NB4 (cell line): Measurements from ENCODE around the gene SOX6.

Experiments
- MYC ChIP-seq: IDR thresholded peaks from 2 replicates; pipeline ENCODE4 v1.6.1; 2011; ENCODE audit warnings: low read depth, low read length
- POLR2A ChIP-seq: IDR thresholded peaks from 2 replicates; pipeline ENCODE4 v1.6.1; 2011; ENCODE audit warnings: mild to moderate bottlenecking; ENCODE audit not compliant: insufficient read length; ENCODE audit errors: extremely low read depth
- TF ChIP-seq, protein P1 (sequence below): IDR thresholded peaks from one replicate; pipeline ENCODE4 v1.5.1; 2012; ENCODE audit warnings: low read depth, low read length

DNA sequence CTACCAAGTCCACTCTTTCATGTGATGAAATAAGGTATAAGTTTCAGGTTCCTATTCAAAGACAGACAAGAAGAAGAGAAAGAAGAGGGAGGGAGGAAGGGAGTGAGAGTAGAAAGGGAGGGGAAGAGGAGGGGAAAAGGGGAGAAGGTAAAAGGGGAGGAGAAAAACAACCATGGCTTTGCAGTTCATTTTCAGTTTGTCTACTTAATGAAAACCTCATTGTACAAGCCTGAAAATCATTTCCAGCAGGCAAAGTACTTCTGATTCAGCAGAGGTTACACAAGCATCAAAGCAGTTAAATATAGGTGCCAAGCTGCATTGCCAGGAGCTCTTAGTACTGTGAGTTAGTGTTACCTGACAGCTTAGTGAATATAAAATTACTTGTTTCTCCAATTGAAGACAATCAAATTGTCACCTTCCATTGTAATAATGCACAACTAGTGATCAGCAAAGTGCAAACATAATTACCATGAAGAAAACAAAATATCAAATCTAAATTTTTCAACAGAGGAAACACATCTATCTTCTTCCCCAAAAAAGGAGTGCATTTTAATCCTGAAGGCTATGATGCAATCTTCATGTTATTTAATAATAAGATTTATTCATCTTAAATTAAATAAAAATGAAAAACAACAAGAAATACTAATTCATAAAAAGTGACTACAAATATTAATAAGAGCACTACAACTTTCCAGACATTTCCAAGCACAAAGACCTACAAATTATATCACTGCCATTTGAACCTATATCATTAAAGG, 8.2 kb downstream of the SOX6 start:
- no peak for TF ChIP-seq POLR2A
- TF ChIP-seq, protein P1, sequence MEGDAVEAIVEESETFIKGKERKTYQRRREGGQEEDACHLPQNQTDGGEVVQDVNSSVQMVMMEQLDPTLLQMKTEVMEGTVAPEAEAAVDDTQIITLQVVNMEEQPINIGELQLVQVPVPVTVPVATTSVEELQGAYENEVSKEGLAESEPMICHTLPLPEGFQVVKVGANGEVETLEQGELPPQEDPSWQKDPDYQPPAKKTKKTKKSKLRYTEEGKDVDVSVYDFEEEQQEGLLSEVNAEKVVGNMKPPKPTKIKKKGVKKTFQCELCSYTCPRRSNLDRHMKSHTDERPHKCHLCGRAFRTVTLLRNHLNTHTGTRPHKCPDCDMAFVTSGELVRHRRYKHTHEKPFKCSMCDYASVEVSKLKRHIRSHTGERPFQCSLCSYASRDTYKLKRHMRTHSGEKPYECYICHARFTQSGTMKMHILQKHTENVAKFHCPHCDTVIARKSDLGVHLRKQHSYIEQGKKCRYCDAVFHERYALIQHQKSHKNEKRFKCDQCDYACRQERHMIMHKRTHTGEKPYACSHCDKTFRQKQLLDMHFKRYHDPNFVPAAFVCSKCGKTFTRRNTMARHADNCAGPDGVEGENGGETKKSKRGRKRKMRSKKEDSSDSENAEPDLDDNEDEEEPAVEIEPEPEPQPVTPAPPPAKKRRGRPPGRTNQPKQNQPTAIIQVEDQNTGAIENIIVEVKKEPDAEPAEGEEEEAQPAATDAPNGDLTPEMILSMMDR, result no peak
- no peak for TF ChIP-seq MYC
